IMR-90 (cell line): ENCODE measurements around the gene MUC5AC. TPM values are rescaled to one million over a fixed set of nuclear protein-coding genes. Genes with fewer than 3 reads are reported as not detected.

Source experiments
- ATAC-seq: fragments of 200-7000 bp; cut with Tn5 transposase; 2 replicates; pipeline ENCODE4 v1.9.1; 2020; ENCODE audit warnings: low read depth, mild to moderate bottlenecking, moderate library complexity
- BruUV-seq: library from RNA; stranded (reverse); fragments of 400-500 nt; replicated peaks from 2 replicates; lab custom pipeline; 2021; lab: Mats Ljungman, UMichigan
- CTCF ChIA-PET: fragments of 300-600 bp; formaldehyde crosslinking; extraction: SDS; loops from one replicate; lab custom pipeline; 2021; ENCODE audit warnings: antibody characterized with exemption; lab: Yijun Ruan, JAX
- POLR2A ChIA-PET: fragments of 300-600 bp; sonication (Branson Sonifier 250); formaldehyde crosslinking; loops from one replicate; lab custom pipeline; 2022; ENCODE audit warnings: antibody characterized with exemption; ENCODE audit not compliant: unreplicated experiment; lab: Charles Lee
- DNase-seq: peaks from one replicate; pipeline ENCODE4 v3.0.0; 2013
- H2AFZ ChIP-seq: replicated peaks from 2 replicates; pipeline ENCODE3; 2013; ENCODE audit warnings: low read length, mild to moderate bottlenecking; ENCODE audit not compliant: poor library complexity
- H2AK5ac ChIP-seq: 2 replicates; pipeline ENCODE4 v1.6.1; 2013; ENCODE audit warnings: low read depth, low read length, inconsistent platforms
- H2AK9ac ChIP-seq: replicated peaks from 2 replicates; pipeline ENCODE3; 2013; ENCODE audit warnings: mild to moderate bottlenecking, low read depth, low read length, moderate library complexity; ENCODE audit not compliant: poor library complexity
- H2BK120ac ChIP-seq: 2 replicates; pipeline ENCODE4 v1.6.1; 2013; ENCODE audit warnings: low read depth, low read length, inconsistent platforms
- H2BK15ac ChIP-seq: 3 replicates; pipeline ENCODE4 v1.6.1; 2013; ENCODE audit warnings: low read depth, low read length, inconsistent platforms
- H2BK20ac ChIP-seq: 2 replicates; pipeline ENCODE4 v1.6.1; 2013; ENCODE audit warnings: low read depth, mild to moderate bottlenecking, inconsistent platforms, low read length, moderate library complexity
- H2BK5ac ChIP-seq: 2 replicates; pipeline ENCODE4 v1.6.1; 2013; ENCODE audit warnings: mild to moderate bottlenecking, low read depth, low read length, inconsistent platforms; ENCODE audit not compliant: poor library complexity, severe bottlenecking
- H3K14ac ChIP-seq: replicated peaks from 2 replicates; pipeline ENCODE4 v1.6.1; 2013; ENCODE audit warnings: low read depth, low read length, inconsistent platforms
- H3K18ac ChIP-seq: 2 replicates; pipeline ENCODE4 v1.6.1; 2013; ENCODE audit warnings: low read depth, low read length, control low read depth
- H3K23ac ChIP-seq: 2 replicates; pipeline ENCODE4 v1.6.1; 2013; ENCODE audit warnings: low read depth, low read length, inconsistent platforms
- H3K27ac ChIP-seq: 2 replicates; pipeline ENCODE4 v1.5.1; 2013; ENCODE audit warnings: mild to moderate bottlenecking, control low read depth, low read length; ENCODE audit not compliant: insufficient read depth
- H3K27me3 ChIP-seq: 2 replicates; pipeline ENCODE4 v1.6.1; 2013; ENCODE audit warnings: low read length; ENCODE audit not compliant: control insufficient read depth, insufficient read depth
- H3K36me3 ChIP-seq: 2 replicates; pipeline ENCODE4 v1.6.1; 2013; ENCODE audit warnings: low read length, mixed read lengths; ENCODE audit not compliant: control insufficient read depth, insufficient read depth
- H3K4ac ChIP-seq: 2 replicates; pipeline ENCODE4 v1.6.1; 2013; ENCODE audit warnings: low read depth, low read length, inconsistent platforms
- H3K4me1 ChIP-seq: 2 replicates; pipeline ENCODE4 v1.6.1; 2013; ENCODE audit warnings: low read length, mixed read lengths; ENCODE audit not compliant: control insufficient read depth, insufficient read depth
- H3K4me2 ChIP-seq: 2 replicates; pipeline ENCODE4 v1.6.1; 2013; ENCODE audit warnings: low read depth, mild to moderate bottlenecking, control low read depth, low read length, moderate library complexity
- H3K4me3 ChIP-seq: 2 replicates; pipeline ENCODE4 v1.5.1; 2013; ENCODE audit warnings: low read depth, mild to moderate bottlenecking, control low read depth, low read length, moderate library complexity; ENCODE audit not compliant: insufficient read depth
- H3K56ac ChIP-seq: 2 replicates; pipeline ENCODE4 v1.6.1; 2013; ENCODE audit warnings: low read length, inconsistent platforms; ENCODE audit not compliant: insufficient read depth; ENCODE audit errors: extremely low read depth
- H3K79me1 ChIP-seq, 2 experiments: 2 replicates each; pipeline ENCODE4 v1.6.1; 2013; ENCODE audit warnings: low read length in 2 of 2, inconsistent platforms in 1 of 2, low read depth in 1 of 2
- H3K9ac ChIP-seq: 2 replicates; pipeline ENCODE4 v1.6.1; 2013; ENCODE audit warnings: low read depth, low read length, control low read depth
- H3K9me1 ChIP-seq: 2 replicates; pipeline ENCODE4 v1.6.1; 2013; ENCODE audit warnings: low read length, inconsistent platforms; ENCODE audit not compliant: insufficient read depth
- H3K9me3 ChIP-seq: 2 replicates; pipeline ENCODE4 v1.6.1; 2013; ENCODE audit warnings: low read length; ENCODE audit not compliant: control insufficient read depth, insufficient read depth
- H4K20me1 ChIP-seq: 2 replicates; pipeline ENCODE4 v1.6.1; 2013; ENCODE audit warnings: low read length, inconsistent platforms; ENCODE audit not compliant: insufficient read depth
- H4K5ac ChIP-seq: 2 replicates; pipeline ENCODE4 v1.6.1; 2013; ENCODE audit warnings: mild to moderate bottlenecking, low read depth, low read length, control low read depth
- H4K8ac ChIP-seq, 2 experiments: 2 replicates each; pipeline ENCODE4 v1.6.1; 2013; ENCODE audit warnings: low read depth in 2 of 2, low read length in 2 of 2, control low read depth in 1 of 2, inconsistent platforms in 1 of 2
- H4K91ac ChIP-seq: 2 replicates; pipeline ENCODE4 v1.6.1; 2013; ENCODE audit warnings: low read depth, low read length, inconsistent platforms; ENCODE audit not compliant: insufficient read depth
- SMC3 ChIP-seq: fragments of 150-350 bp; IDR thresholded peaks from 2 replicates; pipeline ENCODE4 v1.6.1; 2016; ENCODE audit warnings: low read depth, mild to moderate bottlenecking, antibody characterized with exemption, low read length, moderate library complexity
- WGBS, 2 experiments: methylation state at CpG; one replicate each; pipeline versions ENCODE4 v1.1.5 to v1.1.7; 2013; ENCODE audit warnings: missing lambda C conversion rate in 2 of 2; ENCODE audit not compliant: insufficient read length in 1 of 2; ENCODE audit errors: extremely low coverage in 2 of 2; 5-methylcytosine and 5-hydroxymethylcytosine counted together
- dilution Hi-C: fragments of 300-500 bp; cut with HindIII; formaldehyde crosslinking; loops from one replicate; pipeline ENCODE4 v1.14.3; 2018; ENCODE audit warnings: low sequenced_read_pairs; ENCODE audit not compliant: unreplicated experiment
- in situ Hi-C: fragments of 300-500 bp; cut with MboI; formaldehyde crosslinking; loops from 3 replicates; pipeline ENCODE4 v1.14.3; 2019; ENCODE audit warnings: low sequenced_read_pairs, inconsistent platforms, mixed read lengths
- intact Hi-C: fragments of 100-400 bp; cut with micrococcal nuclease; formaldehyde crosslinking; loops from 2 replicates; pipeline ENCODE4 v1.10.0; 2022
- polyA plus RNA-seq, 3 experiments: library from polyadenylated mRNA; depleted of rRNA; stranded (reverse); fragments of >200 nt; gene quantifications; 2 replicates each; pipeline ENCODE4 v1.2.3, GENCODE V29; 2012; ENCODE audit warnings: low replicate concordance in 1 of 3
- total RNA-seq: library from RNA; depleted of rRNA; stranded (reverse); fragments of >200 nt; gene quantifications from 2 replicates; pipeline ENCODE4 v1.2.3, GENCODE V29; 2012

Gene MUC5AC
- total and polyA plus RNA-seq, 2 of the 4 experiments (the other 2 are of a cell fraction), result 0.02 TPM; not detected in 1

DNA sequence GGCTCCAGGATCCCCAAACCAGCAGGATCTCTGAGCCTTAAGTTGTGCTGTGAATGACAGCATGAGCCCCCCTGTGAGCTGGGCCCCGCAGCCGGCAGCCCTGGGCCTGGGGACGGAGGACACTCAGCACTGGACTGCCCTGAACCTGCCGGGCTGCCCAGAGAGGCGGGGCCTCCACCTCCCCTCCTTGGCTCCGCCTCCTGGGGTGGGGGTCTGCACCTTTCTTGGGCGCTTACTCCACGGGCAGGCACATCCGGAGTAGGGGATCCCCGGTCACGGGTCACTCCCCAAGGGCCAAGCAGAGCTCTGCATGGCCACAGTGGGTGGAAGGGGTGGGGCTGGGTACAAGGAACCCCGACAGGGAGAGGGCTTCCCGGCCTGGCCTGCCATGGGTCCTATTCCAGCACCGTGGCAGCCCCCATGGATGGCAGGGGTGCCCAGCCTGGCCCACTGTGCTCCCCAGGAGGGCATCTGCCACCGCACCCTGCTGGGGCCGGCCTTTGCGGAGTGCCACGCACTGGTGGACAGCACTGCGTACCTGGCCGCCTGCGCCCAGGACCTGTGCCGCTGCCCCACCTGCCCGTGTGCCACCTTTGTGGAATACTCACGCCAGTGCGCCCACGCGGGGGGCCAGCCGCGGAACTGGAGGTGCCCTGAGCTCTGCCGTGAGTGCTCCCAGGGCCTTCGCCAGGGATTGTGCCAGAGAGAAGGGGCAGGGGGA lies 70.5 kb downstream of the MUC5AC start:
- no peak overlapping the region for H4K91ac ChIP-seq
- no peaks in the 10 kb centered on the region for H3K9me3 ChIP-seq
- intact Hi-C loops (no loop called here), dilution Hi-C loops (no loop called here), in situ Hi-C loops (no loop called here)
- H2AK5ac ChIP-seq, result no peak overlapping the region
- H2BK5ac ChIP-seq, result no peak overlapping the region
- H4K20me1 ChIP-seq, result no peaks in the 10 kb centered on the region; the same call in 1 of the 2 replicates
- no peak overlapping the region for H3K56ac ChIP-seq
- H2BK20ac ChIP-seq, result no peak overlapping the region
- H3K14ac ChIP-seq, result no peak overlapping the region
- H2BK120ac ChIP-seq, result no peak overlapping the region
- no peak overlapping the region for H3K23ac ChIP-seq
- H3K27ac ChIP-seq, result no peak overlapping the region
- no peak overlapping the region for H3K4ac ChIP-seq
- WGBS, 2 experiments, result 86% methylated on average over 11 of the region's 31 CpGs; no CpG with 5 or more reads in 1 of the 2 experiments
- H4K5ac ChIP-seq, result no peak overlapping the region
- ATAC-seq, result no peak
- no peak overlapping the region for H3K4me2 ChIP-seq
- H3K4me1 ChIP-seq, result no peaks in the 10 kb centered on the region
- H3K4me3 ChIP-seq, result no peak overlapping the region
- no peak overlapping the region for H3K9ac ChIP-seq
- H3K9me1 ChIP-seq, result no peaks in the 10 kb centered on the region
- H3K18ac ChIP-seq, result no peak overlapping the region
- TF ChIP-seq SMC3, result no peak
- no peak overlapping the region for H2BK15ac ChIP-seq
- H2AK9ac ChIP-seq, result no peak overlapping the region
- peaks cover 6% of the 10 kb centered on the region; the same call in 1 of the 2 replicates for H3K27me3 ChIP-seq
- no peak overlapping the region for H4K8ac ChIP-seq
- H2AFZ ChIP-seq, result no peak overlapping the region
- CTCF ChIA-PET, result interaction anchor here (0.8 kb wide), 1 partner anchor 25 kb away, joined by 3 read pairs; no protein-coding TSS in a partner anchor
- no peaks in the 10 kb centered on the region for H3K36me3 ChIP-seq
- no TSS peak for BruUV-seq
- no peaks in the 10 kb centered on the region for H3K79me1 ChIP-seq
- DNase-seq, result no peak
- POLR2A ChIA-PET, result no interaction called here
